Measurements from ENCODE around the gene CAMTA1.
"Not testable (repeated sequence)": the region's sequence is repeated elsewhere in the genome, so short reads cannot be mapped to it uniquely, and the experiment has no call there.

DNA sequence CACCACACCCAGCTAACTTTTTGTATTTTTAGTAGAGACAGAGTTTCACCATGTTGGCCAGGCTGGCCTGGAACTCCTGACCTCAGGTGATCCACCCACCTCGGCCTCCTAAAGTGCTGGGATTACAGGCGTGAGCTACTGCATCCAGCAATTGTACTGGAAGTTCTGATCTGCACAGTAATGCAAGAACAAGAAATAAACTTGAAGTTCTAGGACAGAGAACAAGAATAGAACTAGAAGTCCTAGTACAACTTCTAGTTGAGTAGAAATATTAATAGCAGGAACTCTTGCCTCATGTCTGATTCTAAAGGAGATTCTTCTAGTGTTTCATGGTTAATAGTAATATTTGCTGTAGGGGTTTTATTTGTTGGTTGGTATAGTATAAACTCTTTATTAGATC, 383.3 kb downstream of the CAMTA1 start:
- TF ChIP-seq, protein P1, sequence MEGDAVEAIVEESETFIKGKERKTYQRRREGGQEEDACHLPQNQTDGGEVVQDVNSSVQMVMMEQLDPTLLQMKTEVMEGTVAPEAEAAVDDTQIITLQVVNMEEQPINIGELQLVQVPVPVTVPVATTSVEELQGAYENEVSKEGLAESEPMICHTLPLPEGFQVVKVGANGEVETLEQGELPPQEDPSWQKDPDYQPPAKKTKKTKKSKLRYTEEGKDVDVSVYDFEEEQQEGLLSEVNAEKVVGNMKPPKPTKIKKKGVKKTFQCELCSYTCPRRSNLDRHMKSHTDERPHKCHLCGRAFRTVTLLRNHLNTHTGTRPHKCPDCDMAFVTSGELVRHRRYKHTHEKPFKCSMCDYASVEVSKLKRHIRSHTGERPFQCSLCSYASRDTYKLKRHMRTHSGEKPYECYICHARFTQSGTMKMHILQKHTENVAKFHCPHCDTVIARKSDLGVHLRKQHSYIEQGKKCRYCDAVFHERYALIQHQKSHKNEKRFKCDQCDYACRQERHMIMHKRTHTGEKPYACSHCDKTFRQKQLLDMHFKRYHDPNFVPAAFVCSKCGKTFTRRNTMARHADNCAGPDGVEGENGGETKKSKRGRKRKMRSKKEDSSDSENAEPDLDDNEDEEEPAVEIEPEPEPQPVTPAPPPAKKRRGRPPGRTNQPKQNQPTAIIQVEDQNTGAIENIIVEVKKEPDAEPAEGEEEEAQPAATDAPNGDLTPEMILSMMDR (IDR thresholded peaks at IDR 0.05), result not testable (repeated sequence)
- not testable (repeated sequence) for TF ChIP-seq POLR2A (IDR thresholded peaks at IDR 0.05)
